ENCODE results near the gene HS1BP3. TPM values are rescaled to one million over a fixed set of nuclear protein-coding genes. Genes with fewer than 3 reads are reported as not detected.

HS1BP3 gene
- total RNA-seq, 1 donor from 2014 or later: 21.0 TPM

DNA sequence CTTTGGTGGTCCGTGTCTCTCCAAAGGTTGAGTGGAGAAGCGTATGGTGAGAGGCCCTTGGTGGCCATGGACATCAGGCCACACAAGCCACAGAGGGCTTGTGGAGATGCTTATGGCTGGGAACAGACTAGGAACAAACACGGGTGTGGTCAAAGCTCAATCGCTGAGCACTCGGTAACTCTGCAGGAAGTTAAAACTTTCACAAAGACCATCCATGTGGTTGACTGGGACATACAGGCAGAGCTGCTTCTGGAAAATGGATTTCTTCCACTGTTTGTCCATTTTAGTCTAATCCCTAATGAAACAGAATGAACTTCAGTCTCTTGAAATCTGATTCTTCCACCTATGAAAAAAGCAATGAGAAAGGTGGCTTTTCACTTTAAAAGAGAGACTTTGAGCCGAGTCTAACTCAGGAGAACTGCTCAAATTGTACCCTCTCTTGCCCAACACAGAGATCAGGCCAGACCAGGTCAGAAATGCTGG, 33.7 kb upstream of the HS1BP3 start:
- no peak overlapping the region for H3K9ac ChIP-seq (ENCODE audit: low read length)
- no peaks in the 10 kb centered on the region for H3K27me3 ChIP-seq (ENCODE audit: insufficient read depth, low read length)
- H3K79me2 ChIP-seq (ENCODE audit: insufficient read depth, low read length): no peaks in the 10 kb centered on the region
- H3K4me2 ChIP-seq (ENCODE audit: low read length): no peak overlapping the region
- no peak for TF ChIP-seq CTCF (IDR thresholded peaks at IDR 0.05; ENCODE audit: insufficient read depth, low read depth, low read length)
- no peak for TF ChIP-seq EZH2 (IDR thresholded peaks at IDR 0.05; ENCODE audit: insufficient read depth, low read length)
- no peaks in the 10 kb centered on the region for H3K4me1 ChIP-seq (ENCODE audit: insufficient read depth, low read length)
- no peak overlapping the region for H3K27ac Mint-ChIP-seq (ENCODE audit: unreplicated experiment)
- no peaks in the 10 kb centered on the region for H4K20me1 ChIP-seq (ENCODE audit: insufficient read depth, low read length)
- FAIRE-seq (no peak), DNase-seq (ENCODE audit: low read depth) (no peak)
- no peaks in the 10 kb centered on the region for H3K9me3 ChIP-seq (ENCODE audit: insufficient read depth, low read depth, low read length)
- no peaks in the 10 kb centered on the region for H3K4me1 Mint-ChIP-seq (ENCODE audit: low read depth, unreplicated experiment)
- no peak overlapping the region for H3K4me3 ChIP-seq (ENCODE audit: insufficient read depth, low read depth, low read length)
- peaks cover 36% of the 10 kb centered on the region for H3K36me3 Mint-ChIP-seq (ENCODE audit: low read depth, unreplicated experiment)
- H3K27ac ChIP-seq (ENCODE audit: low read depth, low read length): no peak overlapping the region
- no peaks in the 10 kb centered on the region for H3K27me3 Mint-ChIP-seq (ENCODE audit: low read depth, unreplicated experiment)
- H3K9me3 Mint-ChIP-seq (ENCODE audit: unreplicated experiment): peaks cover 2% of the 10 kb centered on the region
- H2AFZ ChIP-seq (ENCODE audit: low read depth, low read length): no peak overlapping the region
- no peaks in the 10 kb centered on the region for H3K36me3 ChIP-seq (ENCODE audit: insufficient read depth, low read length)
- H3K4me3 Mint-ChIP-seq (ENCODE audit: unreplicated experiment): no peak overlapping the region

- no peak overlapping the region for H2AFZ ChIP-seq (ENCODE audit: low read depth, low read length)
- H3K36me3 ChIP-seq (ENCODE audit: insufficient read depth, low read length): no peaks in the 10 kb centered on the region
- no peaks in the 10 kb centered on the region for H3K4me1 ChIP-seq (ENCODE audit: insufficient read depth, low read length)
- Mint-ChIP-seq H3K9me3 (ENCODE audit: unreplicated experiment) (no peaks in the 10 kb centered on the region), H3K4me1 (ENCODE audit: low read depth, unreplicated experiment) (no peaks in the 10 kb centered on the region), H3K27me3 (ENCODE audit: low read depth, unreplicated experiment) (no peaks in the 10 kb centered on the region), H3K27ac (ENCODE audit: unreplicated experiment) (no peak overlapping the region), H3K4me3 (ENCODE audit: unreplicated experiment) (no peak overlapping the region), H3K36me3 (ENCODE audit: low read depth, unreplicated experiment) (peaks cover 23% of the 10 kb centered on the region)
- H3K4me3 ChIP-seq (ENCODE audit: insufficient read depth, low read depth, low read length): no peak overlapping the region
- H3K79me2 ChIP-seq (ENCODE audit: insufficient read depth, low read length): no peaks in the 10 kb centered on the region
- no peak for FAIRE-seq
- DNase-seq (ENCODE audit: low read depth): no peak
- no peak overlapping the region for H3K27ac ChIP-seq (ENCODE audit: low read depth, low read length)
- H3K9me3 ChIP-seq (ENCODE audit: insufficient read depth, low read depth, low read length): no peaks in the 10 kb centered on the region
- no peaks in the 10 kb centered on the region for H4K20me1 ChIP-seq (ENCODE audit: insufficient read depth, low read length)
- no peaks in the 10 kb centered on the region for H3K27me3 ChIP-seq (ENCODE audit: insufficient read depth, low read length)
- no peak overlapping the region for H3K9ac ChIP-seq (ENCODE audit: low read length)
- no peak overlapping the region for H3K4me2 ChIP-seq (ENCODE audit: low read length)
- TF ChIP-seq EZH2 (IDR thresholded peaks at IDR 0.05; ENCODE audit: insufficient read depth, low read length) (no peak), CTCF (IDR thresholded peaks at IDR 0.05; ENCODE audit: insufficient read depth, low read depth, low read length) (peak; percentile 53)
Measured at GRCh38 chr2:20682167-20682920, 31.4 kb upstream of the HS1BP3 start.

- peaks cover 14% of the 10 kb centered on the region for H3K36me3 Mint-ChIP-seq (ENCODE audit: low read depth, unreplicated experiment)
- Histone ChIP-seq H3K4me3 (ENCODE audit: insufficient read depth, low read depth, low read length) (no peak overlapping the region), H2AFZ (ENCODE audit: low read depth, low read length) (no peak overlapping the region), H3K9me3 (ENCODE audit: insufficient read depth, low read depth, low read length) (no peaks in the 10 kb centered on the region), H3K79me2 (ENCODE audit: insufficient read depth, low read length) (no peaks in the 10 kb centered on the region), H3K4me2 (ENCODE audit: low read length) (no peak overlapping the region), H3K27me3 (ENCODE audit: insufficient read depth, low read length) (no peaks in the 10 kb centered on the region), H3K4me1 (ENCODE audit: insufficient read depth, low read length) (no peaks in the 10 kb centered on the region), H3K9ac (ENCODE audit: low read length) (no peak overlapping the region), H4K20me1 (ENCODE audit: insufficient read depth, low read length) (no peaks in the 10 kb centered on the region), H3K36me3 (ENCODE audit: insufficient read depth, low read length) (no peaks in the 10 kb centered on the region), H3K27ac (ENCODE audit: low read depth, low read length) (no peak overlapping the region)
- no peak overlapping the region for H3K27ac Mint-ChIP-seq (ENCODE audit: unreplicated experiment)
- H3K4me3 Mint-ChIP-seq (ENCODE audit: unreplicated experiment): no peak overlapping the region
- FAIRE-seq (no peak), DNase-seq (ENCODE audit: low read depth) (no peak)
- no peaks in the 10 kb centered on the region for H3K9me3 Mint-ChIP-seq (ENCODE audit: unreplicated experiment)
- TF ChIP-seq EZH2 (IDR thresholded peaks at IDR 0.05; ENCODE audit: insufficient read depth, low read length) (no peak), CTCF (IDR thresholded peaks at IDR 0.05; ENCODE audit: insufficient read depth, low read depth, low read length) (no peak)
- no peaks in the 10 kb centered on the region for H3K27me3 Mint-ChIP-seq (ENCODE audit: low read depth, unreplicated experiment)
- H3K4me1 Mint-ChIP-seq (ENCODE audit: low read depth, unreplicated experiment): no peaks in the 10 kb centered on the region
Measured at GRCh38 chr2:20680744-20681375, 30.0 kb upstream of the HS1BP3 start.

Measured in astrocyte (in vitro differentiated cells and primary cell).